Right ventricle myocardium inferior (tissue), 1 donor: Measurements from ENCODE around the gene SARS2. TPM values are rescaled to one million over a fixed set of nuclear protein-coding genes. Genes with fewer than 3 reads are reported as not detected.
A peak's percentile ranks its signal among the peaks of the same experiment; 100 is the strongest.
"Not testable (repeated sequence)": the region's sequence is repeated elsewhere in the genome, so short reads cannot be mapped to it uniquely, and the experiment has no call there.

ENCODE experiments used
- ATAC-seq: fragments of 200-7000 bp; cut with Tn5 transposase; one replicate; pipeline ENCODE4 v1.9.1; 2020; ENCODE audit warnings: mild to moderate bottlenecking, moderate library complexity
- DNase-seq: peaks from one replicate; pipeline ENCODE4 v3.0.0; 2021; ENCODE audit errors: missing footprints
- intact Hi-C: fragments of 100-400 bp; cut with DNase I; formaldehyde crosslinking; loops from one replicate; pipeline ENCODE4 v1.11.0; 2022
- total RNA-seq: library from RNA; stranded (reverse); fragmentation: NEBNext Ultra II Directional; extraction: Animal tissue kit (Norgen Biotek cat#: 25700); gene quantifications from one replicate; pipeline ENCODE4 v1.2.1, GENCODE V29; 2021
- donor health status: DM: no; HTN: yes; CAD: no; lungs with severe emphysema.

The SARS2 gene
- total RNA-seq, 1 donor from 2014 or later: 16.0 TPM

- ATAC-seq (no peak), DNase-seq (no peak)
- intact Hi-C loops: no loop called here
Measured at GRCh38 chr19:38951187-38951586, 20.6 kb upstream of the SARS2 start.

- intact Hi-C loops: no loop called here
- ATAC-seq: peak; percentile 94
- peak; percentile 89 for DNase-seq
Measured at GRCh38 chr19:38949580-38950367, 19.2 kb upstream of the SARS2 start.

- ATAC-seq: no peak
- intact Hi-C loops: no loop called here
Measured at GRCh38 chr19:38946229-38947010, 15.9 kb upstream of the SARS2 start.

GRCh38 chr19:38945562-38946228 lies 15.1 kb upstream of the SARS2 start:
- ATAC-seq (no peak), DNase-seq (no peak)
- intact Hi-C loops: no loop called here

More at GRCh38 chr19:38946229-38947010, 15.9 kb upstream of the SARS2 start:
- DNase-seq: peak; percentile 51

- ATAC-seq (no peak), DNase-seq (no peak)
- intact Hi-C loops: no loop called here
Measured at GRCh38 chr19:38944981-38945506, 14.5 kb upstream of the SARS2 start.

GRCh38 chr19:38942471-38943181 lies 12.1 kb upstream of the SARS2 start:
- ATAC-seq: no peak
- DNase-seq: no peak
- intact Hi-C loops: no loop called here

GRCh38 chr19:38941979-38942378 lies 11.4 kb upstream of the SARS2 start:
- no peak for DNase-seq
- ATAC-seq: no peak
- intact Hi-C loops: no loop called here

- intact Hi-C loops, DNase-seq: not testable (repeated sequence)
Measured at GRCh38 chr19:38941466-38941865, 10.9 kb upstream of the SARS2 start.

GRCh38 chr19:38939957-38940356 lies 9.4 kb upstream of the SARS2 start:
- no peak for DNase-seq
- ATAC-seq: no peak
- intact Hi-C loops: no loop called here

More at GRCh38 chr19:38941466-38941865, 10.9 kb upstream of the SARS2 start:
- not testable (repeated sequence) for ATAC-seq

GRCh38 chr19:38933544-38933943 lies 3.0 kb upstream of the SARS2 start:
- intact Hi-C loops: loop anchor here (5.0 kb wide), 1 partner anchor 301 kb away; no protein-coding TSS in a partner anchor
- ATAC-seq (no peak), DNase-seq (no peak)

- no peak for ATAC-seq
- DNase-seq: peak; percentile 62
- intact Hi-C loops: loop anchor here (5.0 kb wide), 1 partner anchor 300 kb away; no protein-coding TSS in a partner anchor
Measured at GRCh38 chr19:38932425-38933179, 2.0 kb upstream of the SARS2 start.

- ATAC-seq (no peak), DNase-seq (no peak)
- intact Hi-C loops: loop anchor here (2.0 to 5.0 kb wide), 3 partner anchors 33 to 529 kb away; partner anchors contain the start of genes FAM98C, NFKBIB and SIRT2
Measured at GRCh38 chr19:38931521-38931793, 894 bp upstream of the SARS2 start.

- ATAC-seq: peak; percentile 96
Measured at GRCh38 chr19:38930776-38931520, 385 bp upstream of the SARS2 start, which contains the start of gene MRPS12. Gene MRPS12, plus strand, starts transcription at chr19:38930944. Its CDS starts 351 bp downstream, at chr19:38931295.

GRCh38 chr19:38928391-38929001 lies 2.1 kb downstream of the SARS2 start:
- intact Hi-C loops: no loop called here
- DNase-seq: no peak
- ATAC-seq: no peak

More at GRCh38 chr19:38930776-38931520, 385 bp upstream of the SARS2 start, which contains the start of gene MRPS12:
- intact Hi-C loops: loop anchor here (1.0 to 5.0 kb wide), 4 partner anchors 32 to 528 kb away; partner anchors contain the start of genes FAM98C, NFKBIB and SIRT2
- peak; percentile 99 for DNase-seq

- no peak for DNase-seq
- intact Hi-C loops: no loop called here
- no peak for ATAC-seq
Measured at GRCh38 chr19:38924388-38924787, 6.2 kb downstream of the SARS2 start.

GRCh38 chr19:38922482-38922881 lies 8.1 kb downstream of the SARS2 start:
- no peak for DNase-seq

More at GRCh38 chr19:38922482-38922881, 8.1 kb downstream of the SARS2 start:
- no peak for ATAC-seq
- intact Hi-C loops: no loop called here
